Vagina (tissue), 2 donors: ENCODE measurements around the gene P2RX6.

Experiments used
- POLR2A ChIP-seq, 2 donors: fragments of 450-650 bp; IDR thresholded peaks; one replicate each; pipeline ENCODE4 v1.6.1; 2017; ENCODE audit warnings: antibody characterized with exemption in 2 of 2, mild to moderate bottlenecking in 2 of 2, moderate library complexity in 2 of 2
- POLR2AphosphoS5 ChIP-seq, 2 donors: sonication (generic); formaldehyde crosslinking; IDR thresholded peaks; one replicate each; pipeline ENCODE4 v1.9.0; 2017; ENCODE audit warnings: antibody characterized with exemption in 2 of 2, mild to moderate bottlenecking in 2 of 2, low read depth in 1 of 2; ENCODE audit not compliant: insufficient read depth in 1 of 2
- TF ChIP-seq, protein P1 (sequence below), 3 experiments: fragments of 450-650 bp in 2 of 3; fragments of 200-600 bp in 1 of 3; sonication (generic) in 1 of 3; IDR thresholded peaks; one replicate each; pipeline ENCODE4 v1.5.1; 2017 to 2019; ENCODE audit warnings: antibody characterized with exemption in 3 of 3, mild to moderate bottlenecking in 2 of 3, moderate library complexity in 2 of 3

DNA sequence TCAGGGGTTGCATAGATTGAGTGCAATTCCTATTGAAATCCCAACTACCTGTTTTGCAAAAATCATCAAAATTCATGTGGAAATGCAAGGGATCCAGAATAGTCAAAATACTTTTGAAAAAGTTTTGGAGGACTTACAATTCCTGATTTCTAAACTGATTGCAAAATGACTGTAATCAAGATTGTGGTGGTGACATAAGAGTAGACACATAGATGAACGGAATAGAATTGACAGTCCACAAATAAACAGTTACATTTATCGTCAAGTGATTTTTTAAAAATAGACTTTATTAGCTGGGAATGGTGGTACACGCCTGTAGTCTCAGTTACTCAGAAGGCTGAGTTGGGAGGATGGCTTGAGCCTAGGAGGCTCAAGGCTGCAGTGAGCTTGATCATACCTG, 20.0 kb downstream of the P2RX6 start:
- TF ChIP-seq, protein P1, sequence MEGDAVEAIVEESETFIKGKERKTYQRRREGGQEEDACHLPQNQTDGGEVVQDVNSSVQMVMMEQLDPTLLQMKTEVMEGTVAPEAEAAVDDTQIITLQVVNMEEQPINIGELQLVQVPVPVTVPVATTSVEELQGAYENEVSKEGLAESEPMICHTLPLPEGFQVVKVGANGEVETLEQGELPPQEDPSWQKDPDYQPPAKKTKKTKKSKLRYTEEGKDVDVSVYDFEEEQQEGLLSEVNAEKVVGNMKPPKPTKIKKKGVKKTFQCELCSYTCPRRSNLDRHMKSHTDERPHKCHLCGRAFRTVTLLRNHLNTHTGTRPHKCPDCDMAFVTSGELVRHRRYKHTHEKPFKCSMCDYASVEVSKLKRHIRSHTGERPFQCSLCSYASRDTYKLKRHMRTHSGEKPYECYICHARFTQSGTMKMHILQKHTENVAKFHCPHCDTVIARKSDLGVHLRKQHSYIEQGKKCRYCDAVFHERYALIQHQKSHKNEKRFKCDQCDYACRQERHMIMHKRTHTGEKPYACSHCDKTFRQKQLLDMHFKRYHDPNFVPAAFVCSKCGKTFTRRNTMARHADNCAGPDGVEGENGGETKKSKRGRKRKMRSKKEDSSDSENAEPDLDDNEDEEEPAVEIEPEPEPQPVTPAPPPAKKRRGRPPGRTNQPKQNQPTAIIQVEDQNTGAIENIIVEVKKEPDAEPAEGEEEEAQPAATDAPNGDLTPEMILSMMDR (IDR thresholded peaks at IDR 0.05) = no peak
- TF ChIP-seq POLR2AphosphoS5 (IDR thresholded peaks at IDR 0.05; ENCODE audit: insufficient read depth in 1 of 2, low read depth in 1 of 2) = no peak
- no peak for TF ChIP-seq POLR2A (IDR thresholded peaks at IDR 0.05)
